Urinary bladder (tissue), 4 donors: ENCODE results near the gene CMTM7. TPM values are rescaled to one million over a fixed set of nuclear protein-coding genes. Genes with fewer than 3 reads are reported as not detected.

ENCODE experiments used
- DNase-seq: peaks from one replicate; pipeline ENCODE4 v3.0.0-alpha.2; 2015; ENCODE audit errors: extremely low spot score
- H3K27ac ChIP-seq: one replicate; pipeline ENCODE4 v1.5.1; 2013; ENCODE audit warnings: low read depth, mild to moderate bottlenecking, moderate library complexity
- H3K36me3 ChIP-seq: one replicate; pipeline ENCODE4 v1.6.1; 2013; ENCODE audit warnings: mild to moderate bottlenecking, moderate library complexity; ENCODE audit not compliant: insufficient read depth
- H3K4me1 ChIP-seq: one replicate; pipeline ENCODE4 v1.6.1; 2013; ENCODE audit warnings: mild to moderate bottlenecking, moderate library complexity; ENCODE audit not compliant: insufficient read depth
- H3K4me3 ChIP-seq: one replicate; pipeline ENCODE4 v1.5.1; 2013; ENCODE audit warnings: low read depth, low read length
- WGBS: extraction: QIAGEN DNeasy Blood & Tissue Kit; methylation state at CpG from one replicate; pipeline ENCODE4 v1.1.7; 2013; 5-methylcytosine and 5-hydroxymethylcytosine counted together
- polyA plus RNA-seq: library from polyadenylated mRNA; stranded (reverse); fragments of 200-250 nt; gene quantifications from one replicate; pipeline ENCODE4 v1.2.3, GENCODE V29; 2013
- total RNA-seq: library from RNA; depleted of rRNA; stranded (reverse); fragments of >200 nt; gene quantifications from one replicate; pipeline ENCODE4 v1.2.3, GENCODE V29; 2014
- donor health status: healthy with polysubstance abuse.
- donor health status: healthy.

The CMTM7 gene
- total and polyA plus RNA-seq, 2 donors = 8.7 to 18.2 TPM

GRCh38 chr3:32498252-32498651 is 106.6 kb downstream of the CMTM7 start:
- 82% methylated on average over 3 of the region's 3 CpGs for WGBS
- H3K4me1 ChIP-seq = no peaks in the 10 kb centered on the region
- DNase-seq = no peak
- H3K4me3 ChIP-seq = no peak overlapping the region
- no peaks in the 10 kb centered on the region for H3K36me3 ChIP-seq
- no peak overlapping the region for H3K27ac ChIP-seq

GRCh38 chr3:32498992-32499391 is 107.3 kb downstream of the CMTM7 start:
- WGBS = 88% methylated on average over 3 of the region's 3 CpGs
- DNase-seq = no peak
- no peak overlapping the region for H3K27ac ChIP-seq

GRCh38 chr3:32499585-32499984 is 107.9 kb downstream of the CMTM7 start:
- no peaks in the 10 kb centered on the region for H3K36me3 ChIP-seq
- no peak overlapping the region for H3K4me3 ChIP-seq
- WGBS = 86% methylated on average over 2 of the region's 2 CpGs
- DNase-seq = no peak
- peaks cover 2% of the 10 kb centered on the region for H3K4me1 ChIP-seq
- H3K27ac ChIP-seq = peak overlapping the region; percentile 10

More at GRCh38 chr3:32498992-32499391, 107.3 kb downstream of the CMTM7 start:
- Histone ChIP-seq H3K4me3 (no peak overlapping the region), H3K4me1 (peaks cover under 1% of the 10 kb centered on the region), H3K36me3 (no peaks in the 10 kb centered on the region)

- Histone ChIP-seq H3K36me3 (no peaks in the 10 kb centered on the region), H3K4me3 (no peak overlapping the region), H3K4me1 (peaks cover 2% of the 10 kb centered on the region), H3K27ac (no peak overlapping the region)
- DNase-seq = no peak
- WGBS = 57% methylated on average over 2 of the region's 2 CpGs
Measured at GRCh38 chr3:32500231-32500630, 108.6 kb downstream of the CMTM7 start.

- Histone ChIP-seq H3K4me3 (peak overlapping the region; percentile 87), H3K4me1 (peaks cover 2% of the 10 kb centered on the region), H3K36me3 (no peaks in the 10 kb centered on the region), H3K27ac (no peak overlapping the region)
- 65% methylated on average over 25 of the region's 25 CpGs for WGBS
- DNase-seq = no peak
Measured at GRCh38 chr3:32500880-32501782, 109.5 kb downstream of the CMTM7 start.

GRCh38 chr3:32501783-32502117 is 110.1 kb downstream of the CMTM7 start:
- Histone ChIP-seq H3K36me3 (no peaks in the 10 kb centered on the region), H3K27ac (peak overlapping the region; percentile 96), H3K4me3 (peak overlapping the region; percentile 87), H3K4me1 (peaks cover 2% of the 10 kb centered on the region)
- 3% methylated on average over 4 of the region's 4 CpGs for WGBS
- DNase-seq = no peak

GRCh38 chr3:32502118-32502945 is 110.7 kb downstream of the CMTM7 start, which contains the start of gene CMTM6:
CMTM6 (minus strand) TSS chr3:32502852; CDS start chr3:32502745, 107 bp downstream.
- no peaks in the 10 kb centered on the region for H3K36me3 ChIP-seq
- H3K4me1 ChIP-seq = peaks cover 2% of the 10 kb centered on the region
- WGBS = under 1% methylated on average over 61 of the region's 61 CpGs
- DNase-seq = peak; percentile 60
- H3K27ac ChIP-seq = peak within 1 kb of the TSS; percentile 96
- H3K4me3 ChIP-seq = peak within 1 kb of the TSS; percentile 87

GRCh38 chr3:32502946-32503286 is 111.3 kb downstream of the CMTM7 start:
- H3K27ac ChIP-seq = peak overlapping the region; percentile 78
- H3K36me3 ChIP-seq = no peaks in the 10 kb centered on the region
- peak overlapping the region; percentile 87 for H3K4me3 ChIP-seq
- no peak for DNase-seq
- peaks cover 2% of the 10 kb centered on the region for H3K4me1 ChIP-seq
- under 1% methylated on average over 6 of the region's 6 CpGs for WGBS

Other genes starting within 250 kb of the CMTM7 start
- 1.6 TPM for gene CMTM8, start 153.2 kb upstream of the CMTM7 start, total RNA-seq
- 10.0 TPM for gene CMTM8, start 153.2 kb upstream of the CMTM7 start, polyA plus RNA-seq
- 123 TPM for gene CMTM6, start 111.0 kb downstream of the CMTM7 start, total RNA-seq
- 42.2 TPM for gene CMTM6, start 111.0 kb downstream of the CMTM7 start, polyA plus RNA-seq
- 55.6 TPM for gene DYNC1LI1, start 179.0 kb downstream of the CMTM7 start, total RNA-seq
- gene DYNC1LI1, start 179.0 kb downstream of the CMTM7 start, polyA plus RNA-seq = 29.2 TPM